GM12878 (cell line): ENCODE data around the gene RAD51B. TPM values are rescaled to one million over a fixed set of nuclear protein-coding genes. Genes with fewer than 3 reads are reported as not detected.

Experiments used
- ATAC-seq: fragments of 200-7000 bp; cut with Tn5 transposase; 3 replicates; pipeline ENCODE4 v1.9.1; 2020; ENCODE audit warnings: mild to moderate bottlenecking, moderate library complexity
- BruUV-seq: library from RNA; stranded (reverse); fragments of 400-500 nt; replicated peaks from 2 replicates; lab custom pipeline; 2021; lab: Mats Ljungman, UMichigan
- CTCF ChIA-PET: fragments of 300-600 bp; sonication (Branson Sonifier 250); formaldehyde crosslinking; extraction: SDS; loops from one replicate; lab custom pipeline; 2021; ENCODE audit warnings: inconsistent platforms; lab: Yijun Ruan, JAX
- POLR2A ChIA-PET: fragments of 350-600 bp; formaldehyde crosslinking; extraction: SDS; loops from one replicate; lab custom pipeline; 2021; ENCODE audit warnings: inconsistent platforms; lab: Charles Lee
- RAD21 ChIA-PET: fragments of 300-600 bp; sonication (Branson Sonifier 250); formaldehyde crosslinking; loops from one replicate; lab custom pipeline; 2023; ENCODE audit warnings: antibody characterized with exemption; ENCODE audit not compliant: unreplicated experiment; lab: Charles Lee
- SMC1A ChIA-PET: fragments of 300-600 bp; sonication (Branson Sonifier 250); formaldehyde crosslinking; loops from one replicate; lab custom pipeline; 2023; ENCODE audit not compliant: unreplicated experiment, uncharacterized antibody; lab: Charles Lee
- DNase-seq: peaks from one replicate; pipeline ENCODE4 v3.0.0-alpha.2; 2011; ENCODE audit warnings: low read depth, low spot score
- FAIRE-seq: peaks from 3 replicates; lab custom pipeline; 2011; peaks lifted over from hg19 to GRCh38; lab: Jason Lieb, UNC
- H2AFZ ChIP-seq: 2 replicates; pipeline ENCODE4 v1.6.0; 2011; ENCODE audit warnings: low read depth, low read length, control low read depth; ENCODE audit not compliant: control insufficient read depth
- H3K27ac ChIP-seq: 2 replicates; pipeline ENCODE4 v1.5.1; 2011; ENCODE audit warnings: control low read depth; ENCODE audit not compliant: control insufficient read depth, insufficient read depth
- H3K27me3 ChIP-seq, 2 experiments: replicated peaks in 1 of 2; 2 replicates each; pipeline versions ENCODE4 v1.6.0 to v1.6.1; 2011; ENCODE audit warnings: low read length in 1 of 2; ENCODE audit not compliant: control insufficient read depth in 2 of 2, insufficient read depth in 2 of 2
- H3K36me3 ChIP-seq, 2 experiments: 2 replicates each; pipeline ENCODE4 v1.5.1; 2011; ENCODE audit warnings: low read length in 1 of 2; ENCODE audit not compliant: control insufficient read depth in 2 of 2, insufficient read depth in 2 of 2
- H3K4me1 ChIP-seq: 2 replicates; pipeline ENCODE4 v1.6.1; 2011; ENCODE audit warnings: mild to moderate bottlenecking, low read length, moderate library complexity, mixed read lengths; ENCODE audit not compliant: control insufficient read depth, insufficient read depth
- H3K4me2 ChIP-seq: 2 replicates; pipeline ENCODE4 v1.6.0; 2011; ENCODE audit warnings: control low read depth; ENCODE audit not compliant: control insufficient read depth, insufficient read depth
- H3K4me3 ChIP-seq: fragments of 200-600 bp; sonication (generic); 2 replicates; pipeline ENCODE4 v1.5.1; 2016
- H3K79me2 ChIP-seq: 2 replicates; pipeline ENCODE4 v1.6.0; 2011; ENCODE audit warnings: low read length; ENCODE audit not compliant: control insufficient read depth, insufficient read depth
- H3K9ac ChIP-seq: 2 replicates; pipeline ENCODE4 v1.8.0; 2011; ENCODE audit warnings: low read length, control low read depth, mixed read lengths; ENCODE audit not compliant: control insufficient read depth, insufficient read depth
- H3K9me3 ChIP-seq: replicated peaks from 3 replicates; pipeline ENCODE4 v1.5.1; 2011; ENCODE audit warnings: mild to moderate bottlenecking, low read length; ENCODE audit not compliant: control insufficient read depth, insufficient read depth
- H4K20me1 ChIP-seq: 2 replicates; pipeline ENCODE4 v1.6.0; 2011; ENCODE audit not compliant: control insufficient read depth, insufficient read depth
- BACH1 ChIP-seq: fragments of 450-650 bp; IDR thresholded peaks from 2 replicates; pipeline ENCODE4 v1.6.1; 2017; ENCODE audit warnings: mild to moderate bottlenecking, borderline replicate concordance
- EED ChIP-seq: sonication (generic); IDR thresholded peaks from 2 replicates; pipeline ENCODE4 v1.6.1; 2016; ENCODE audit warnings: antibody characterized with exemption, low read depth
- GABPA ChIP-seq: IDR thresholded peaks from 2 replicates; pipeline ENCODE4 v1.6.1; 2014; ENCODE audit warnings: antibody characterized with exemption, low read depth, mild to moderate bottlenecking, inconsistent platforms
- IKZF2 ChIP-seq, 2 experiments: fragments of 450-650 bp; IDR thresholded peaks; 2 replicates each; pipeline ENCODE4 v1.6.1; 2017; ENCODE audit warnings: mild to moderate bottlenecking in 2 of 2, moderate library complexity in 2 of 2
- JUNB ChIP-seq: IDR thresholded peaks from 2 replicates; pipeline ENCODE4 v1.6.1; 2016; ENCODE audit warnings: antibody characterized with exemption, mild to moderate bottlenecking
- RUNX3 ChIP-seq: IDR thresholded peaks from 2 replicates; pipeline ENCODE4 v1.6.1; 2012; ENCODE audit warnings: low read length, inconsistent platforms
- ZNF207 ChIP-seq: fragments of 450-650 bp; IDR thresholded peaks from 2 replicates; pipeline ENCODE4 v1.6.1; 2014; ENCODE audit warnings: antibody characterized with exemption, mild to moderate bottlenecking, borderline replicate concordance
- WGBS: methylation state at CpG from one replicate; pipeline ENCODE4 v1.1.6; 2016; ENCODE audit warnings: low lambda C conversion rate; ENCODE audit not compliant: insufficient replicate concordance, insufficient coverage; ENCODE audit errors: missing lambda C conversion rate; 5-methylcytosine and 5-hydroxymethylcytosine counted together
- in situ Hi-C: fragments of 300-500 bp; cut with MboI; formaldehyde crosslinking; loops from 9 replicates; pipeline ENCODE4 v1.14.3; 2018; ENCODE audit warnings: mixed read lengths
- intact Hi-C: fragments of 100-400 bp; cut with micrococcal nuclease; formaldehyde crosslinking; loops from one replicate; pipeline ENCODE4 v1.14.2; 2022; ENCODE audit not compliant: unreplicated experiment
- polyA plus RNA-seq, 11 experiments: library from polyadenylated mRNA; depleted of rRNA in 4 of 11; unstranded in 6 of 11; stranded (reverse) in 5 of 11; fragments of >200 nt; fragmentation: Nextera tagmentation in 4 of 11; fragmentation: Illumina TruSeq in 1 of 11; extraction: Ambion mirVana in 4 of 11; extraction: Trizol in 1 of 11; gene quantifications; 1 replicate in 1 of 11; 2 replicates in 10 of 11; pipeline versions ENCODE4 v1.2.1 to v1.2.3, GENCODE V29; 2011 to 2016; ENCODE audit warnings: inconsistent platforms in 2 of 11, missing spikeins in 2 of 11, low read depth in 1 of 11
- total RNA-seq, 4 experiments: library from RNA; depleted of rRNA in 3 of 4; stranded (reverse); fragments of >200 nt in 3 of 4; fragmentation: Illumina TruSeq in 1 of 4; extraction: Trizol in 1 of 4; gene quantifications; 2 replicates each; pipeline versions ENCODE4 v1.2.1 to v1.2.3, GENCODE V29; 2013 to 2021
- TF ChIP-seq, protein P1 (sequence below): IDR thresholded peaks from 2 replicates; pipeline ENCODE4 v1.6.1; 2012; ENCODE audit warnings: improper control_type of control experiment, low read depth, low read length; ENCODE audit not compliant: insufficient replicate concordance
- TF ChIP-seq, protein P2 (sequence below): fragments of 450-650 bp; IDR thresholded peaks from 2 replicates; pipeline ENCODE4 v1.6.1; 2017; ENCODE audit warnings: mild to moderate bottlenecking
- TF ChIP-seq, protein P3 (sequence below): fragments of 450-650 bp; IDR thresholded peaks from 2 replicates; pipeline ENCODE4 v1.6.1; 2016; ENCODE audit warnings: mild to moderate bottlenecking, moderate library complexity, borderline replicate concordance

Gene RAD51B
- total and polyA plus RNA-seq, 10 of the 15 experiments (the other 5 are each of a cell fraction or from before 2014, with no cell fraction given): 9.8 to 26.8 (median 21.3) TPM

DNA sequence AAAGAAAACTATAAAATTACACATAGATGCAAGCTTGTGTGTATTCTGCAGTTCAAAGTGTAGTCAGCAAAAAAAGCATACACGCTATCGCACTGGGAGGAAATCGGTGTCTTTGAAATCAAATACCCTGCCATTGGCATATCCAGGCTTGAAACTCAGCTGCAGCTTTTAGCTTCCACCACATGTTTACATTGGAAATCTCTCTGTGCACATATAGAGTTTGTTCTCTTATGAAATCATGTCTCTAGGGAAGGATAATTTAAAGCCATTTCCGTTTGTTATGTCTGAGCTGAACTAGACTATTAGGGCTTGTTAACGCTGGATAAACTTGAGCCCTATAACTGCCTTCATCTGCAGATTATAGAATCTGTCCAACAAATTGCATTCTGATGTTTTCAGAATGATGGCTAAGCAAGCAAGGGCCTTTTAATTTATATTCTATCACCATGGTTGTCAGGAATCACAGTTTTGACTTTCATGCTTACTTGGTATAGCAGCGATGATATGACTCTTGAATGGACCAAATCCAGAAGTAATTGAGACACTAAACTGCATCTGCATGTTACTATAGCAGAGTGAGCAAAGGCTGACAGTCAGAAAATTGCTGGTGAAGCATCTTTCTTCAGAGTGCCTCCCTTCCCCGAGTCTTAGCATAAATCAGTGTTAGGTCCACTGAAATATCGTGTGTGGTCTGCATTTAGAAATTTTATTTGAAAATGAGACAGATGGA, 530.5 kb downstream of the RAD51B start (continued):
- TF ChIP-seq, protein P1, sequence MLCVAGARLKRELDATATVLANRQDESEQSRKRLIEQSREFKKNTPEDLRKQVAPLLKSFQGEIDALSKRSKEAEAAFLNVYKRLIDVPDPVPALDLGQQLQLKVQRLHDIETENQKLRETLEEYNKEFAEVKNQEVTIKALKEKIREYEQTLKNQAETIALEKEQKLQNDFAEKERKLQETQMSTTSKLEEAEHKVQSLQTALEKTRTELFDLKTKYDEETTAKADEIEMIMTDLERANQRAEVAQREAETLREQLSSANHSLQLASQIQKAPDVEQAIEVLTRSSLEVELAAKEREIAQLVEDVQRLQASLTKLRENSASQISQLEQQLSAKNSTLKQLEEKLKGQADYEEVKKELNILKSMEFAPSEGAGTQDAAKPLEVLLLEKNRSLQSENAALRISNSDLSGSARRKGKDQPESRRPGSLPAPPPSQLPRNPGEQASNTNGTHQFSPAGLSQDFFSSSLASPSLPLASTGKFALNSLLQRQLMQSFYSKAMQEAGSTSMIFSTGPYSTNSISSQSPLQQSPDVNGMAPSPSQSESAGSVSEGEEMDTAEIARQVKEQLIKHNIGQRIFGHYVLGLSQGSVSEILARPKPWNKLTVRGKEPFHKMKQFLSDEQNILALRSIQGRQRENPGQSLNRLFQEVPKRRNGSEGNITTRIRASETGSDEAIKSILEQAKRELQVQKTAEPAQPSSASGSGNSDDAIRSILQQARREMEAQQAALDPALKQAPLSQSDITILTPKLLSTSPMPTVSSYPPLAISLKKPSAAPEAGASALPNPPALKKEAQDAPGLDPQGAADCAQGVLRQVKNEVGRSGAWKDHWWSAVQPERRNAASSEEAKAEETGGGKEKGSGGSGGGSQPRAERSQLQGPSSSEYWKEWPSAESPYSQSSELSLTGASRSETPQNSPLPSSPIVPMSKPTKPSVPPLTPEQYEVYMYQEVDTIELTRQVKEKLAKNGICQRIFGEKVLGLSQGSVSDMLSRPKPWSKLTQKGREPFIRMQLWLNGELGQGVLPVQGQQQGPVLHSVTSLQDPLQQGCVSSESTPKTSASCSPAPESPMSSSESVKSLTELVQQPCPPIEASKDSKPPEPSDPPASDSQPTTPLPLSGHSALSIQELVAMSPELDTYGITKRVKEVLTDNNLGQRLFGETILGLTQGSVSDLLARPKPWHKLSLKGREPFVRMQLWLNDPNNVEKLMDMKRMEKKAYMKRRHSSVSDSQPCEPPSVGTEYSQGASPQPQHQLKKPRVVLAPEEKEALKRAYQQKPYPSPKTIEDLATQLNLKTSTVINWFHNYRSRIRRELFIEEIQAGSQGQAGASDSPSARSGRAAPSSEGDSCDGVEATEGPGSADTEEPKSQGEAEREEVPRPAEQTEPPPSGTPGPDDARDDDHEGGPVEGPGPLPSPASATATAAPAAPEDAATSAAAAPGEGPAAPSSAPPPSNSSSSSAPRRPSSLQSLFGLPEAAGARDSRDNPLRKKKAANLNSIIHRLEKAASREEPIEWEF: no peak
- TF ChIP-seq IKZF2 (IDR thresholded peaks at IDR 0.05) (no peak), ZNF207 (no peak)

DNA sequence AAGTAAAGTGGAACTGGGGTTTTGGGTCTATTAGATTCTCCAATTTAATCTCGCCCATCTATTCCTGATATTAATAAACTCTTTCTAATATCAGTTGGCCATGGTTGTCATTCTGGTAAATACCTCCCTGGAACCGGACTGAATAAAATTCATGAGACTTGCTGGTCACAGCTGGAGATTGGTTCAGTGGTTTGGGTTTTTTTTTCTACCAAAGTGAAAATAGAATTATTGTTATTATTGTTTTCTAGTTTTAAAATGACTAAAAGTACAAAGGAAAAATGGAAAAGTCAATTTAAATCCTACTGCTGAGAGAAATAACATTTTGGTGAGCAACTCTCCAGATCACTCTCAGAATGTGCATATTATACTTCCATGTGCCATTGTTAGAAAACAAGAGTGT, 535.8 kb downstream of the RAD51B start:
- ChIA-PET CTCF (interaction anchor here (0.6 to 2.1 kb wide), 3 partner anchors 12 to 1239 kb away, joined by 3 to 6 read pairs (median 4); no protein-coding TSS in a partner anchor), RAD21 (interaction anchor here (1.1 kb wide), 1 partner anchor 72 kb away, joined by 4 read pairs; no protein-coding TSS in a partner anchor), SMC1A (interaction anchor here (0.9 to 2.0 kb wide), 7 partner anchors 9 to 42 kb away, joined by 4 to 10 read pairs (median 6); no protein-coding TSS in a partner anchor), POLR2A (no interaction called here)
- H3K4me1 ChIP-seq: peaks cover 18% of the 10 kb centered on the region
- H3K79me2 ChIP-seq: no peaks in the 10 kb centered on the region
- H2AFZ ChIP-seq: no peak overlapping the region
- no peaks in the 10 kb centered on the region for H3K36me3 ChIP-seq
- no peak for FAIRE-seq
- in situ Hi-C loops: no loop called here
- no peaks in the 10 kb centered on the region for H4K20me1 ChIP-seq
- BruUV-seq: no TSS peak
- no peaks in the 10 kb centered on the region; the same call in 1 of the 3 replicates for H3K9me3 ChIP-seq
- no peak overlapping the region for H3K4me3 ChIP-seq
- ATAC-seq: no peak
- WGBS: 15% methylated on average over 2 of the region's 2 CpGs
- no peak overlapping the region for H3K9ac ChIP-seq
- DNase-seq: no peak
- intact Hi-C loops: no loop called here
- H3K27ac ChIP-seq: no peak overlapping the region
- no peak overlapping the region for H3K4me2 ChIP-seq
- H3K27me3 ChIP-seq: no peaks in the 10 kb centered on the region
- TF ChIP-seq RUNX3 (peak; percentile 56), EED (no peak), JUNB (0 out of 2 replicates have a peak, but pooled peaks have one; percentile 33), IKZF2 (IDR thresholded peaks at IDR 0.05) (no peak), GABPA (no peak), BACH1 (no peak)
- TF ChIP-seq, protein P2, sequence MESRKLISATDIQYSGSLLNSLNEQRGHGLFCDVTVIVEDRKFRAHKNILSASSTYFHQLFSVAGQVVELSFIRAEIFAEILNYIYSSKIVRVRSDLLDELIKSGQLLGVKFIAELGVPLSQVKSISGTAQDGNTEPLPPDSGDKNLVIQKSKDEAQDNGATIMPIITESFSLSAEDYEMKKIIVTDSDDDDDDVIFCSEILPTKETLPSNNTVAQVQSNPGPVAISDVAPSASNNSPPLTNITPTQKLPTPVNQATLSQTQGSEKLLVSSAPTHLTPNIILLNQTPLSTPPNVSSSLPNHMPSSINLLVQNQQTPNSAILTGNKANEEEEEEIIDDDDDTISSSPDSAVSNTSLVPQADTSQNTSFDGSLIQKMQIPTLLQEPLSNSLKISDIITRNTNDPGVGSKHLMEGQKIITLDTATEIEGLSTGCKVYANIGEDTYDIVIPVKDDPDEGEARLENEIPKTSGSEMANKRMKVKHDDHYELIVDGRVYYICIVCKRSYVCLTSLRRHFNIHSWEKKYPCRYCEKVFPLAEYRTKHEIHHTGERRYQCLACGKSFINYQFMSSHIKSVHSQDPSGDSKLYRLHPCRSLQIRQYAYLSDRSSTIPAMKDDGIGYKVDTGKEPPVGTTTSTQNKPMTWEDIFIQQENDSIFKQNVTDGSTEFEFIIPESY: no peak
- TF ChIP-seq, protein P3, sequence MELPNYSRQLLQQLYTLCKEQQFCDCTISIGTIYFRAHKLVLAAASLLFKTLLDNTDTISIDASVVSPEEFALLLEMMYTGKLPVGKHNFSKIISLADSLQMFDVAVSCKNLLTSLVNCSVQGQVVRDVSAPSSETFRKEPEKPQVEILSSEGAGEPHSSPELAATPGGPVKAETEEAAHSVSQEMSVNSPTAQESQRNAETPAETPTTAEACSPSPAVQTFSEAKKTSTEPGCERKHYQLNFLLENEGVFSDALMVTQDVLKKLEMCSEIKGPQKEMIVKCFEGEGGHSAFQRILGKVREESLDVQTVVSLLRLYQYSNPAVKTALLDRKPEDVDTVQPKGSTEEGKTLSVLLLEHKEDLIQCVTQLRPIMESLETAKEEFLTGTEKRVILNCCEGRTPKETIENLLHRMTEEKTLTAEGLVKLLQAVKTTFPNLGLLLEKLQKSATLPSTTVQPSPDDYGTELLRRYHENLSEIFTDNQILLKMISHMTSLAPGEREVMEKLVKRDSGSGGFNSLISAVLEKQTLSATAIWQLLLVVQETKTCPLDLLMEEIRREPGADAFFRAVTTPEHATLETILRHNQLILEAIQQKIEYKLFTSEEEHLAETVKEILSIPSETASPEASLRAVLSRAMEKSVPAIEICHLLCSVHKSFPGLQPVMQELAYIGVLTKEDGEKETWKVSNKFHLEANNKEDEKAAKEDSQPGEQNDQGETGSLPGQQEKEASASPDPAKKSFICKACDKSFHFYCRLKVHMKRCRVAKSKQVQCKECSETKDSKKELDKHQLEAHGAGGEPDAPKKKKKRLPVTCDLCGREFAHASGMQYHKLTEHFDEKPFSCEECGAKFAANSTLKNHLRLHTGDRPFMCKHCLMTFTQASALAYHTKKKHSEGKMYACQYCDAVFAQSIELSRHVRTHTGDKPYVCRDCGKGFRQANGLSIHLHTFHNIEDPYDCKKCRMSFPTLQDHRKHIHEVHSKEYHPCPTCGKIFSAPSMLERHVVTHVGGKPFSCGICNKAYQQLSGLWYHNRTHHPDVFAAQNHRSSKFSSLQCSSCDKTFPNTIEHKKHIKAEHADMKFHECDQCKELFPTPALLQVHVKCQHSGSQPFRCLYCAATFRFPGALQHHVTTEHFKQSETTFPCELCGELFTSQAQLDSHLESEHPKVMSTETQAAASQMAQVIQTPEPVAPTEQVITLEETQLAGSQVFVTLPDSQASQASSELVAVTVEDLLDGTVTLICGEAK: no peak
